A673 (cell line): ENCODE data around the gene VMAC. TPM values are rescaled to one million over a fixed set of nuclear protein-coding genes. Genes with fewer than 3 reads are reported as not detected.

ENCODE experiments used
- BruUV-seq: library from RNA; stranded (reverse); fragments of 400-500 nt; replicated peaks from 2 replicates; lab custom pipeline; 2021; lab: Mats Ljungman, UMichigan
- CTCF ChIA-PET: fragments of 300-600 bp; sonication (Branson Sonifier 250); formaldehyde crosslinking; loops from one replicate; lab custom pipeline; 2022; ENCODE audit warnings: antibody characterized with exemption; lab: Charles Lee
- POLR2A ChIA-PET: fragments of 300-600 bp; sonication (Branson Sonifier 250); formaldehyde crosslinking; loops from one replicate; lab custom pipeline; 2022; ENCODE audit warnings: antibody characterized with exemption; ENCODE audit not compliant: low non-redundant PET; lab: Charles Lee
- DNase-seq: peaks from one replicate; pipeline ENCODE4 v3.0.0-alpha.2; 2015; ENCODE audit warnings: low spot score
- H3K27ac ChIP-seq: fragments of 200-600 bp; sonication (generic); 2 replicates; pipeline ENCODE4 v1.5.1; 2016; ENCODE audit warnings: mixed run types, low read depth, mild to moderate bottlenecking, mixed read lengths, antibody characterized with exemption, low read length; ENCODE audit not compliant: poor library complexity, severe bottlenecking
- H3K27me3 ChIP-seq: fragments of 200-600 bp; sonication (generic); replicated peaks from 2 replicates; pipeline ENCODE4 v1.6.1; 2017; ENCODE audit warnings: mixed run types, low read depth, mild to moderate bottlenecking, mixed read lengths, antibody characterized with exemption, low read length; ENCODE audit not compliant: insufficient read depth, poor library complexity
- H3K36me3 ChIP-seq: fragments of 200-600 bp; sonication (generic); 2 replicates; pipeline ENCODE4 v1.6.1; 2016; ENCODE audit warnings: mixed run types, mild to moderate bottlenecking, mixed read lengths, antibody characterized with exemption, low read length; ENCODE audit not compliant: insufficient read depth, poor library complexity, severe bottlenecking
- H3K4me1 ChIP-seq: fragments of 200-600 bp; sonication (generic); 2 replicates; pipeline ENCODE4 v1.6.1; 2017; ENCODE audit warnings: mixed run types, mild to moderate bottlenecking, mixed read lengths, antibody characterized with exemption, low read length; ENCODE audit not compliant: insufficient read depth, poor library complexity, severe bottlenecking
- H3K4me3 ChIP-seq: fragments of 200-600 bp; sonication (generic); 2 replicates; pipeline ENCODE4 v1.5.1; 2016; ENCODE audit warnings: low read depth, mixed run types, mild to moderate bottlenecking, mixed read lengths, low read length; ENCODE audit not compliant: poor library complexity, severe bottlenecking
- H3K9me3 ChIP-seq: fragments of 200-600 bp; sonication (generic); 2 replicates; pipeline ENCODE4 v1.6.1; 2016; ENCODE audit warnings: mixed run types, low read depth, mild to moderate bottlenecking, mixed read lengths, antibody characterized with exemption, low read length; ENCODE audit not compliant: poor library complexity, severe bottlenecking
- EZH2 ChIP-seq: fragments of 200-600 bp; sonication (generic); IDR thresholded peaks from 2 replicates; pipeline ENCODE4 v1.6.1; 2017; ENCODE audit warnings: borderline replicate concordance, low read depth, mild to moderate bottlenecking, mixed read lengths, antibody characterized with exemption, low read length; ENCODE audit not compliant: poor library complexity, severe bottlenecking
- intact Hi-C: fragments of 100-400 bp; cut with micrococcal nuclease; formaldehyde crosslinking; loops from one replicate; pipeline ENCODE4 v1.10.0; 2022; ENCODE audit not compliant: unreplicated experiment
- total RNA-seq: library from RNA; stranded (reverse); gene quantifications from 2 replicates; pipeline ENCODE4 v1.2.3, GENCODE V29; 2021
- TF ChIP-seq, protein P1 (sequence below): fragments of 300-800, 200-600 bp; sonication (generic); conservative IDR thresholded peaks from 2 replicates; pipeline ENCODE4 v1.5.1; 2017; ENCODE audit warnings: low read depth, mild to moderate bottlenecking, antibody characterized with exemption, low read length, moderate library complexity, mixed read lengths

Gene VMAC
- total RNA-seq, 1 experiment from 2014 or later, result 0.67 TPM

DNA sequence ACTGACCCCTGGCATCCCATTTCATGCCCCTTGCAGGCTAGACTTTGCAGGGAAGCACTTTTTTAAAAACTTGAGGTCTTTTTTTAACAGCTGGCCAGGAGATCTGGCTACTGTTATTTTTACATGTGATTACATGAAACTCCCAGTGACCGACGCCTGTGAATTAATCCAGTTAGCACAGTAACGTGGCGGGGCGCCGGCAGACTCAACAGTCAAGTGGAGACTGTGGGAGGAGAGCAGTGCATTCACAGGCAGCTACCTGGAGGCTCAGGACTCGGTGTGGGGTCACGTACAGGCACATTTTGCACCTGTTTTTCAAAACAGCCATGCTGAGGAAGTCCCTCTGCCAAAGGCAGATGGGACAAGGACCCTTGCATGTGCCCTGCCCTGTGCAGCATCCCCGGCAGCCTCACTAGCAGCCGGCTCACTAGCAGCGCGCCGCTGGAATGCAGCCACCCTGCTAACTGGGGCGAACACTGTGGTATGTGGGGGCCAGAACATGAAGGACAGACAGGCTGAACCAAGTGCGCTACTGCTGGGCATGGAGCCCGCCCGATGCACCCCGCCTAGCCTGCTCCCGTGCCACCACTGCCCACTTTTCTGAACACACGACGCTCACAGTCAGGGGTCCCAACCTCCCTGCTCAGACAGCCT, 28.1 kb downstream of the VMAC start:
- Histone ChIP-seq H3K4me1 (no peaks in the 10 kb centered on the region), H3K36me3 (peaks cover 62% of the 10 kb centered on the region), H3K27me3 (no peaks in the 10 kb centered on the region), H3K9me3 (no peaks in the 10 kb centered on the region), H3K4me3 (no peak overlapping the region), H3K27ac (no peak overlapping the region)
- intact Hi-C loops, result no loop called here
- TF ChIP-seq, protein P1, sequence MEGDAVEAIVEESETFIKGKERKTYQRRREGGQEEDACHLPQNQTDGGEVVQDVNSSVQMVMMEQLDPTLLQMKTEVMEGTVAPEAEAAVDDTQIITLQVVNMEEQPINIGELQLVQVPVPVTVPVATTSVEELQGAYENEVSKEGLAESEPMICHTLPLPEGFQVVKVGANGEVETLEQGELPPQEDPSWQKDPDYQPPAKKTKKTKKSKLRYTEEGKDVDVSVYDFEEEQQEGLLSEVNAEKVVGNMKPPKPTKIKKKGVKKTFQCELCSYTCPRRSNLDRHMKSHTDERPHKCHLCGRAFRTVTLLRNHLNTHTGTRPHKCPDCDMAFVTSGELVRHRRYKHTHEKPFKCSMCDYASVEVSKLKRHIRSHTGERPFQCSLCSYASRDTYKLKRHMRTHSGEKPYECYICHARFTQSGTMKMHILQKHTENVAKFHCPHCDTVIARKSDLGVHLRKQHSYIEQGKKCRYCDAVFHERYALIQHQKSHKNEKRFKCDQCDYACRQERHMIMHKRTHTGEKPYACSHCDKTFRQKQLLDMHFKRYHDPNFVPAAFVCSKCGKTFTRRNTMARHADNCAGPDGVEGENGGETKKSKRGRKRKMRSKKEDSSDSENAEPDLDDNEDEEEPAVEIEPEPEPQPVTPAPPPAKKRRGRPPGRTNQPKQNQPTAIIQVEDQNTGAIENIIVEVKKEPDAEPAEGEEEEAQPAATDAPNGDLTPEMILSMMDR, result no peak
- no peak for TF ChIP-seq EZH2
- no peak for DNase-seq
- POLR2A ChIA-PET, result no interaction called here
- CTCF ChIA-PET, result no interaction called here
- BruUV-seq, result no TSS peak

DNA sequence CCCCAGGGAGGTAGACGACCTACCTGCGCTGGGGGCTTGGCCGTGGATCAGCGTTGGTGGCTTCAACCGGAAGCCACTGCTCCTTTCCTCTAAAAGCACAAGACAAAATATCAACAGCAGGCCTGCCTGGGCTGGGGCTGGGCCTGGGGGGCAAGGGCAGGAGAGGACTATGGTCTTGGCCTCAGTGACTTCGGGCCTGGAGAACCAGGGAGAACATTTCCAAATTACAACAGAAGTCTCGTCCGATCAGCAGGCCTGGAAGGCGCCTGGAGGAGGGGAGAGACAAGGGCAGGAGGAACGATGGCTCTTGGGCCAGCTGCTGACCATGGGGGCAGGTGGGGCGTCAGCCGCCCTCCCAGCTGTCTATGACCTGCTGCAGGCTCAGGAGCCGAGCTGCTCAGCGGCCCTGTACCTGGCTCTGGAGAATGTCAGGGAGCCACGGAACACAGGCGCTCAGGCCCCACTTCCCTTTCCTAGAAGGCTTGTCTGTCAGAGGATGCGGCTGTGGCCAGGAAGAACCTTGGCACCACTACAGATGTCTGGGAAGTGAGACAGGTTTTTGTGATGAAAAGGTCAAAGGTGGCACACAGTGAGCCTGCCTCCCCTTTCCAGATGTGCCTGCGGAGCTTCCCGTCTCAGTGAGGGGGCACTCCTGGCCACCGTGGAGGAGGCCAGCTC, 28.9 kb downstream of the VMAC start:
- Histone ChIP-seq H3K36me3 (peaks cover 59% of the 10 kb centered on the region), H3K27me3 (no peaks in the 10 kb centered on the region), H3K4me3 (no peak overlapping the region), H3K4me1 (no peaks in the 10 kb centered on the region), H3K27ac (no peak overlapping the region), H3K9me3 (no peaks in the 10 kb centered on the region)
- TF ChIP-seq, protein P1, result no peak
- no peak for TF ChIP-seq EZH2
- ChIA-PET CTCF (no interaction called here), POLR2A (interaction anchor here (0.6 kb wide), 1 partner anchor 14 kb away, joined by 3 read pairs; no protein-coding TSS in a partner anchor)
- DNase-seq, result no peak
- BruUV-seq, result no TSS peak
- intact Hi-C loops, result no loop called here

GRCh38 chr19:5934069-5934401, 29.4 kb downstream of the VMAC start:
- intact Hi-C loops, result no loop called here
- no TSS peak for BruUV-seq
- Histone ChIP-seq H3K4me3 (no peak overlapping the region), H3K27me3 (no peaks in the 10 kb centered on the region), H3K27ac (no peak overlapping the region), H3K36me3 (peaks cover 54% of the 10 kb centered on the region), H3K9me3 (no peaks in the 10 kb centered on the region), H3K4me1 (no peaks in the 10 kb centered on the region)
- no peak for DNase-seq
- TF ChIP-seq EZH2, result no peak
- TF ChIP-seq, protein P1, result no peak
- POLR2A ChIA-PET, result interaction anchor here (0.6 kb wide), 1 partner anchor 14 kb away, joined by 3 read pairs; no protein-coding TSS in a partner anchor
- CTCF ChIA-PET, result no interaction called here
